Endothelial cell (in vitro differentiated cells): ENCODE measurements around the gene RNF13. TPM values are rescaled to one million over a fixed set of nuclear protein-coding genes. Genes with fewer than 3 reads are reported as not detected.

Experiments used
- DNase-seq: peaks from one replicate; pipeline ENCODE4 v3.0.0; 2021; ENCODE audit warnings: low spot score
- H3K27ac Mint-ChIP-seq: one replicate; pipeline ENCODE4 v1.8.0; 2021; ENCODE audit warnings: mixed read lengths, inconsistent platforms; ENCODE audit not compliant: unreplicated experiment
- H3K27me3 Mint-ChIP-seq: one replicate; pipeline ENCODE4 v1.8.0; 2021; ENCODE audit warnings: mild to moderate bottlenecking, moderate library complexity, mixed read lengths, inconsistent platforms; ENCODE audit not compliant: unreplicated experiment
- H3K36me3 Mint-ChIP-seq: one replicate; pipeline ENCODE4 v1.8.0; 2021; ENCODE audit warnings: mild to moderate bottlenecking, low read depth, mixed read lengths, inconsistent platforms; ENCODE audit not compliant: unreplicated experiment
- H3K4me1 Mint-ChIP-seq: one replicate; pipeline ENCODE4 v1.8.0; 2021; ENCODE audit warnings: mild to moderate bottlenecking, mixed read lengths, inconsistent platforms; ENCODE audit not compliant: unreplicated experiment
- H3K4me3 Mint-ChIP-seq: one replicate; pipeline ENCODE4 v1.8.0; 2021; ENCODE audit warnings: mild to moderate bottlenecking, mixed read lengths, inconsistent platforms; ENCODE audit not compliant: unreplicated experiment
- H3K9me3 Mint-ChIP-seq: one replicate; pipeline ENCODE4 v1.8.0; 2021; ENCODE audit warnings: mixed read lengths, inconsistent platforms; ENCODE audit not compliant: unreplicated experiment
- CTCF ChIP-seq: fragments of 200-600 bp; sonication (generic); IDR thresholded peaks from one replicate; pipeline ENCODE4 v1.5.0; 2021; ENCODE audit warnings: antibody characterized with exemption; ENCODE audit not compliant: unreplicated experiment
- total RNA-seq: library from RNA; stranded (reverse); fragmentation: NEBNext Ultra II Directional; extraction: Animal tissue kit (Norgen Biotek cat#: 25700); gene quantifications from one replicate; pipeline ENCODE4 v1.2.1, GENCODE V29; 2021; ENCODE audit not compliant: unreplicated experiment

RNF13 gene
- total RNA-seq, 1 donor from 2014 or later, result 30.7 TPM

GRCh38 chr3:149784064-149784704 is 28.8 kb upstream of the RNF13 start:
- Mint-ChIP-seq H3K9me3 (no peaks in the 10 kb centered on the region), H3K27ac (no peak overlapping the region), H3K27me3 (no peaks in the 10 kb centered on the region), H3K4me3 (no peak overlapping the region), H3K36me3 (no peaks in the 10 kb centered on the region), H3K4me1 (peaks cover 7% of the 10 kb centered on the region)
- no peak for TF ChIP-seq CTCF
- DNase-seq, result no peak

- no peak for TF ChIP-seq CTCF
- Mint-ChIP-seq H3K4me3 (no peak overlapping the region), H3K36me3 (no peaks in the 10 kb centered on the region), H3K9me3 (no peaks in the 10 kb centered on the region), H3K27me3 (no peaks in the 10 kb centered on the region), H3K27ac (no peak overlapping the region), H3K4me1 (peaks cover 3% of the 10 kb centered on the region)
- no peak for DNase-seq
Observed at GRCh38 chr3:149790268-149790667, 22.7 kb upstream of the RNF13 start.

GRCh38 chr3:149790698-149791097 is 22.3 kb upstream of the RNF13 start:
- no peaks in the 10 kb centered on the region for H3K27me3 Mint-ChIP-seq
- no peaks in the 10 kb centered on the region for H3K9me3 Mint-ChIP-seq
- H3K4me3 Mint-ChIP-seq, result no peak overlapping the region
- peaks cover 3% of the 10 kb centered on the region for H3K4me1 Mint-ChIP-seq
- no peaks in the 10 kb centered on the region for H3K36me3 Mint-ChIP-seq
- H3K27ac Mint-ChIP-seq, result no peak overlapping the region
- no peak for TF ChIP-seq CTCF
- no peak for DNase-seq

- no peak for DNase-seq
- H3K4me1 Mint-ChIP-seq, result no peaks in the 10 kb centered on the region
- H3K9me3 Mint-ChIP-seq, result no peaks in the 10 kb centered on the region
- H3K36me3 Mint-ChIP-seq, result no peaks in the 10 kb centered on the region
- TF ChIP-seq CTCF, result no peak
- H3K27me3 Mint-ChIP-seq, result no peaks in the 10 kb centered on the region
- no peak within 1 kb of the TSS for H3K4me3 Mint-ChIP-seq
- H3K27ac Mint-ChIP-seq, result no peak within 1 kb of the TSS
Observed at GRCh38 chr3:149792452-149793270, 20.4 kb upstream of the RNF13 start, which contains the start of gene ANKUB1. ANKUB1 (minus strand) TSS chr3:149792554; CDS start chr3:149792366, 188 bp downstream.

- Mint-ChIP-seq H3K27me3 (no peaks in the 10 kb centered on the region), H3K4me3 (no peak overlapping the region), H3K9me3 (no peaks in the 10 kb centered on the region), H3K4me1 (no peaks in the 10 kb centered on the region), H3K27ac (no peak overlapping the region), H3K36me3 (peaks cover 3% of the 10 kb centered on the region)
- DNase-seq, result no peak
- no peak for TF ChIP-seq CTCF
Observed at GRCh38 chr3:149796026-149796425, 17.0 kb upstream of the RNF13 start.
